H9 (cell line): ENCODE data around the gene SHISA9. TPM values are rescaled to one million over a fixed set of nuclear protein-coding genes. Genes with fewer than 3 reads are reported as not detected.

Source experiments
- DNase-seq: peaks from one replicate; pipeline ENCODE4 v3.0.0-alpha.2; 2017
- H2AFZ ChIP-seq: one replicate; pipeline ENCODE4 v1.6.1; 2013; ENCODE audit warnings: mild to moderate bottlenecking, low read length, control low read depth, moderate library complexity
- H2AK5ac ChIP-seq: 2 replicates; pipeline ENCODE4 v1.6.1; 2013; ENCODE audit warnings: low read length, control low read depth, mixed read lengths; ENCODE audit not compliant: insufficient read length
- H2BK120ac ChIP-seq: one replicate; pipeline ENCODE4 v1.6.1; 2013; ENCODE audit warnings: low read depth, mild to moderate bottlenecking, low read length, control low read depth, inconsistent platforms; ENCODE audit not compliant: poor library complexity, severe bottlenecking
- H2BK12ac ChIP-seq: 2 replicates; pipeline ENCODE4 v1.6.1; 2013; ENCODE audit warnings: low read length, control low read depth, mixed read lengths, low read depth; ENCODE audit not compliant: insufficient read length
- H2BK15ac ChIP-seq: 2 replicates; pipeline ENCODE4 v1.6.1; 2013; ENCODE audit warnings: low read depth, low read length, control low read depth
- H2BK20ac ChIP-seq: one replicate; pipeline ENCODE4 v1.6.1; 2013; ENCODE audit warnings: low read depth, mild to moderate bottlenecking, low read length, control low read depth, inconsistent platforms; ENCODE audit not compliant: poor library complexity, severe bottlenecking
- H2BK5ac ChIP-seq: 2 replicates; pipeline ENCODE4 v1.6.1; 2013; ENCODE audit warnings: low read length, control low read depth, mixed read lengths; ENCODE audit not compliant: insufficient read length
- H3K14ac ChIP-seq: 2 replicates; pipeline ENCODE4 v1.6.1; 2013; ENCODE audit warnings: low read length, control low read depth; ENCODE audit not compliant: insufficient read depth
- H3K18ac ChIP-seq: 2 replicates; pipeline ENCODE4 v1.6.1; 2013; ENCODE audit warnings: low read depth, mild to moderate bottlenecking, mixed read lengths, low read length, control low read depth; ENCODE audit not compliant: insufficient read length
- H3K23ac ChIP-seq: 2 replicates; pipeline ENCODE4 v1.6.1; 2013; ENCODE audit warnings: low read length, control low read depth, mixed read lengths, low read depth; ENCODE audit not compliant: insufficient read length
- H3K23me2 ChIP-seq: 2 replicates; pipeline ENCODE4 v1.6.1; 2013; ENCODE audit warnings: low read depth, mild to moderate bottlenecking, mixed read lengths, low read length, control low read depth; ENCODE audit not compliant: insufficient read length, poor library complexity, severe bottlenecking
- H3K27ac ChIP-seq: 2 replicates; pipeline ENCODE4 v1.5.1; 2013; ENCODE audit warnings: low read length, control low read depth, mixed read lengths, low read depth; ENCODE audit not compliant: insufficient read length
- H3K27me3 ChIP-seq: 2 replicates; pipeline ENCODE4 v1.6.1; 2013; ENCODE audit warnings: low read length, control low read depth, inconsistent platforms; ENCODE audit not compliant: insufficient read depth
- H3K4ac ChIP-seq: 2 replicates; pipeline ENCODE4 v1.6.1; 2013; ENCODE audit warnings: low read depth, mild to moderate bottlenecking, control low read depth, inconsistent platforms, low read length, moderate library complexity
- H3K4me1 ChIP-seq: 2 replicates; pipeline ENCODE4 v1.6.1; 2013; ENCODE audit warnings: low read length, control low read depth, inconsistent platforms; ENCODE audit not compliant: insufficient read depth
- H3K4me2 ChIP-seq: 2 replicates; pipeline ENCODE4 v1.6.1; 2013; ENCODE audit warnings: low read length, control low read depth, mixed read lengths; ENCODE audit not compliant: insufficient read length, insufficient read depth
- H3K56ac ChIP-seq: 2 replicates; pipeline ENCODE4 v1.6.1; 2013; ENCODE audit warnings: low read depth, mild to moderate bottlenecking, mixed read lengths, low read length, control low read depth; ENCODE audit not compliant: insufficient read length
- H3K79me1 ChIP-seq: 2 replicates; pipeline ENCODE4 v1.6.1; 2013; ENCODE audit warnings: low read depth, mild to moderate bottlenecking, moderate library complexity, low read length, control low read depth, inconsistent platforms; ENCODE audit not compliant: insufficient read depth, poor library complexity, severe bottlenecking
- H3K79me2 ChIP-seq: 2 replicates; pipeline ENCODE4 v1.6.1; 2013; ENCODE audit warnings: low read length, control low read depth, inconsistent platforms; ENCODE audit not compliant: insufficient read depth
- H3K9ac ChIP-seq: 2 replicates; pipeline ENCODE4 v1.6.1; 2013; ENCODE audit warnings: low read length, control low read depth, mixed read lengths; ENCODE audit not compliant: insufficient read length; ENCODE audit errors: extremely low read depth
- H3K9me3 ChIP-seq: one replicate; pipeline ENCODE4 v1.6.1; 2013; ENCODE audit warnings: low read depth, low read length, inconsistent platforms; ENCODE audit not compliant: control insufficient read depth
- H3T11ph ChIP-seq: one replicate; pipeline ENCODE4 v1.6.1; 2013; ENCODE audit warnings: mild to moderate bottlenecking, low read length, control low read depth, inconsistent platforms
- H4K20me1 ChIP-seq: one replicate; pipeline ENCODE4 v1.6.1; 2013; ENCODE audit not compliant: control insufficient read depth, insufficient read length, insufficient read depth
- H4K5ac ChIP-seq: 2 replicates; pipeline ENCODE4 v1.6.1; 2013; ENCODE audit warnings: low read depth, mild to moderate bottlenecking, mixed read lengths, low read length, control low read depth; ENCODE audit not compliant: insufficient read length
- H4K8ac ChIP-seq: replicated peaks from 2 replicates; pipeline ENCODE4 v1.6.1; 2013; ENCODE audit warnings: low read length, control low read depth, mixed read lengths, low read depth; ENCODE audit not compliant: insufficient read length
- H4K91ac ChIP-seq: 2 replicates; pipeline ENCODE4 v1.6.1; 2013; ENCODE audit warnings: low read depth, mild to moderate bottlenecking, moderate library complexity, mixed read lengths, low read length, control low read depth; ENCODE audit not compliant: insufficient read length
- H3K27ac Mint-ChIP-seq, 3 experiments: 2 replicates in 2 of 3; 3 replicates in 1 of 3; pipeline ENCODE4 v1.8.0; 2020 to 2021; ENCODE audit warnings: mixed read lengths in 3 of 3, mild to moderate bottlenecking in 1 of 3, moderate library complexity in 1 of 3
- H3K27me3 Mint-ChIP-seq: 2 replicates; pipeline ENCODE4 v1.8.0; 2021; ENCODE audit warnings: low read depth, mild to moderate bottlenecking, moderate library complexity, mixed read lengths
- H3K36me3 Mint-ChIP-seq, 3 experiments: 2 replicates in 2 of 3; 3 replicates in 1 of 3; pipeline ENCODE4 v1.8.0; 2020 to 2021; ENCODE audit warnings: low read depth in 3 of 3, mixed read lengths in 3 of 3; ENCODE audit not compliant: insufficient read depth in 1 of 3
- H3K4me1 Mint-ChIP-seq, 2 experiments: 2 replicates each; pipeline ENCODE4 v1.8.0; 2020; ENCODE audit warnings: mixed read lengths in 2 of 2
- H3K4me3 Mint-ChIP-seq, 2 experiments: 2 replicates in 1 of 2; 3 replicates in 1 of 2; pipeline ENCODE4 v1.8.0; 2020 to 2021; ENCODE audit warnings: mild to moderate bottlenecking in 2 of 2, mixed read lengths in 2 of 2, moderate library complexity in 1 of 2
- H3K9me3 Mint-ChIP-seq, 2 experiments: 2 replicates in 1 of 2; 3 replicates in 1 of 2; pipeline ENCODE4 v1.8.0; 2020; ENCODE audit warnings: mild to moderate bottlenecking in 2 of 2, mixed read lengths in 2 of 2, moderate library complexity in 1 of 2
- WGBS: extraction: QIAGEN DNeasy Blood & Tissue Kit; methylation state at CpG from one replicate; pipeline ENCODE4 v1.1.7; 2013; ENCODE audit warnings: missing lambda C conversion rate, low lambda C conversion rate, mixed read lengths; ENCODE audit not compliant: insufficient read length; ENCODE audit errors: extremely low coverage; 5-methylcytosine and 5-hydroxymethylcytosine counted together
- total RNA-seq: library from RNA; stranded (reverse); gene quantifications from 2 replicates; pipeline ENCODE4 v1.2.1, GENCODE V29; 2021
- TF ChIP-seq, protein P1 (sequence below): fragments of 200-600 bp; sonication (generic); conservative IDR thresholded peaks from 3 replicates; pipeline ENCODE4 v1.8.0; 2021; ENCODE audit warnings: antibody characterized with exemption, mild to moderate bottlenecking

The SHISA9 gene
- total RNA-seq, 1 experiment from 2014 or later = 7.0 TPM

DNA sequence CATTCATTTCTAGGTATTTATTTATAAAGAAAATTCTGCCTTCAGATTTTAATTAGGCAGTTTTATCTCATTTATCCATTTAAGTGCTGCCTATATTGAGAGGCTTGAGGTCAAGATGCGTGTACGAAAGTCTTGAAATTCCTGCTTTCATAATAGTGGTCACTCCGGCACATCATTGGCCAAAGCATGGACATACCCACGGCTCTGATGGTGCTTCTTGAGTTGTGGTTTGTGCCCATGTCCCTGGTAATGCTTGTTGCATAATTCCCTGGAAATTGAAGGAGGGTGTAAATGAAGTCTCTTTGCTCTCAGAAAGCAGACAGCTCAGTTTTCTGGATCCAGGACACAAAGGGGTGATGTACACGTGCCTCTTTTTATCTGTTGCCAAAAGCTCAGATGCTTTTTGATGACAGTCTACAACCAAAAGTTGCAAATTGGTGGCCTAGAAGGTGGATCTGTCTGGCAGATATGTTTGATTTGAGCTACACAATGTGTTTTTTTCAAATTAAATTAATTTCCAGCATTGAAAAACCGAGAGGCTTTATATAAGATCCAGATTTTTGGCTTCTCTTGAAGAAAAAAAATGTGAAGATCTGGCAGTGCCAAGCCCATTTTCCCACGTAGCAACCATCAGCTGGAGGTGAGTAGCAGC lies 94.4 kb downstream of the SHISA9 start:
- no CpG with 5 or more reads among the region's 7 CpGs for WGBS
- Mint-ChIP-seq H3K4me1 (peaks cover 7 to 13% of the 10 kb centered on the region in 2 experiments), H3K9me3 (no peaks in the 10 kb centered on the region), H3K4me3 (no peak overlapping the region), H3K27me3 (no peaks in the 10 kb centered on the region; the same call in 1 of the 2 replicates), H3K27ac (no peak overlapping the region), H3K36me3 (no peaks in the 10 kb centered on the region; a peak in 1 of 7 replicates)
- Histone ChIP-seq H3K18ac (no peak overlapping the region), H2AFZ (no peak overlapping the region), H3K27me3 (no peaks in the 10 kb centered on the region; the same call in 1 of the 2 replicates), H3K4me2 (no peak overlapping the region), H3K4me1 (peaks cover 3% of the 10 kb centered on the region), H4K8ac (no peak overlapping the region), H4K91ac (no peak overlapping the region), H3K79me2 (peaks cover 5% of the 10 kb centered on the region; the same call in 1 of the 2 replicates), H4K5ac (no peak overlapping the region), H3K14ac (no peak overlapping the region), H2BK5ac (no peak overlapping the region), H3K9ac (no peak overlapping the region), H2BK12ac (no peak overlapping the region), H4K20me1 (no peaks in the 10 kb centered on the region), H2AK5ac (no peak overlapping the region), H2BK20ac (no peak overlapping the region), H3K79me1 (peaks cover 3% of the 10 kb centered on the region), H3T11ph (no peak overlapping the region), H3K23ac (no peak overlapping the region), H3K27ac (no peak overlapping the region), H2BK120ac (no peak overlapping the region), H3K56ac (no peak overlapping the region), H3K9me3 (no peaks in the 10 kb centered on the region), H3K4ac (no peak overlapping the region), H3K23me2 (no peaks in the 10 kb centered on the region), H2BK15ac (no peak overlapping the region)
- DNase-seq = no peak
- TF ChIP-seq, protein P1, sequence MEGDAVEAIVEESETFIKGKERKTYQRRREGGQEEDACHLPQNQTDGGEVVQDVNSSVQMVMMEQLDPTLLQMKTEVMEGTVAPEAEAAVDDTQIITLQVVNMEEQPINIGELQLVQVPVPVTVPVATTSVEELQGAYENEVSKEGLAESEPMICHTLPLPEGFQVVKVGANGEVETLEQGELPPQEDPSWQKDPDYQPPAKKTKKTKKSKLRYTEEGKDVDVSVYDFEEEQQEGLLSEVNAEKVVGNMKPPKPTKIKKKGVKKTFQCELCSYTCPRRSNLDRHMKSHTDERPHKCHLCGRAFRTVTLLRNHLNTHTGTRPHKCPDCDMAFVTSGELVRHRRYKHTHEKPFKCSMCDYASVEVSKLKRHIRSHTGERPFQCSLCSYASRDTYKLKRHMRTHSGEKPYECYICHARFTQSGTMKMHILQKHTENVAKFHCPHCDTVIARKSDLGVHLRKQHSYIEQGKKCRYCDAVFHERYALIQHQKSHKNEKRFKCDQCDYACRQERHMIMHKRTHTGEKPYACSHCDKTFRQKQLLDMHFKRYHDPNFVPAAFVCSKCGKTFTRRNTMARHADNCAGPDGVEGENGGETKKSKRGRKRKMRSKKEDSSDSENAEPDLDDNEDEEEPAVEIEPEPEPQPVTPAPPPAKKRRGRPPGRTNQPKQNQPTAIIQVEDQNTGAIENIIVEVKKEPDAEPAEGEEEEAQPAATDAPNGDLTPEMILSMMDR = no peak
